Cardiac fibroblast (primary cell): Measurements from ENCODE around the gene KCNQ5.
A peak's percentile ranks its signal among the peaks of the same experiment; 100 is the strongest.

Experiments used
- DNase-seq, 2 donors: peaks; one replicate each; pipeline versions ENCODE4 v3.0.0 to v3.0.0-alpha.2; 2010; ENCODE audit warnings: low read depth in 2 of 2
- H3K4me3 ChIP-seq, 2 donors: replicated peaks in 1 of 2; 1 replicate in 1 of 2; 2 replicates in 1 of 2; pipeline ENCODE4 v1.5.1; 2011; ENCODE audit warnings: low read depth in 2 of 2, low read length in 2 of 2, mild to moderate bottlenecking in 2 of 2, moderate library complexity in 1 of 2
- TF ChIP-seq, protein P1 (sequence below): IDR thresholded peaks from one replicate; pipeline ENCODE4 v1.5.1; 2011; ENCODE audit warnings: low read depth, mild to moderate bottlenecking, low read length, inconsistent platforms

KCNQ5 gene

DNA sequence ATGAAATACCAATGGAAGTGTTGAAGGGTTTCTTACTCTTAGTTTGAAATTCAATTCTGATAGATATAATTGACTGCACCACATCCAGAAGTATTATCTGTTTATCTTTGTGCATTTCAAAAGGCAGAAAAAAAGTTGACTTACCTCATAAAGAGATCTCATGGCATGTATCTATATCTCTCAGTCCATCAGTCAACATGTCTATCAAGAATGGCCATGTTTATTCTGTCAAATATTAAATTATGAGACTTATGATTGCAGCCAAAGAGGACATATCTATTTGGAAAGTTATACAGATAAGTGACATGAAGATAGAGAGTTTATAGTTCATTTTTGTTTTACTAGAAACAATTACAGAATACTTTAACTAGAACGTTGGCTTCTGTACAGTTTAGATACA is 325.7 kb downstream of the KCNQ5 start:
- no peak for DNase-seq
- TF ChIP-seq, protein P1, sequence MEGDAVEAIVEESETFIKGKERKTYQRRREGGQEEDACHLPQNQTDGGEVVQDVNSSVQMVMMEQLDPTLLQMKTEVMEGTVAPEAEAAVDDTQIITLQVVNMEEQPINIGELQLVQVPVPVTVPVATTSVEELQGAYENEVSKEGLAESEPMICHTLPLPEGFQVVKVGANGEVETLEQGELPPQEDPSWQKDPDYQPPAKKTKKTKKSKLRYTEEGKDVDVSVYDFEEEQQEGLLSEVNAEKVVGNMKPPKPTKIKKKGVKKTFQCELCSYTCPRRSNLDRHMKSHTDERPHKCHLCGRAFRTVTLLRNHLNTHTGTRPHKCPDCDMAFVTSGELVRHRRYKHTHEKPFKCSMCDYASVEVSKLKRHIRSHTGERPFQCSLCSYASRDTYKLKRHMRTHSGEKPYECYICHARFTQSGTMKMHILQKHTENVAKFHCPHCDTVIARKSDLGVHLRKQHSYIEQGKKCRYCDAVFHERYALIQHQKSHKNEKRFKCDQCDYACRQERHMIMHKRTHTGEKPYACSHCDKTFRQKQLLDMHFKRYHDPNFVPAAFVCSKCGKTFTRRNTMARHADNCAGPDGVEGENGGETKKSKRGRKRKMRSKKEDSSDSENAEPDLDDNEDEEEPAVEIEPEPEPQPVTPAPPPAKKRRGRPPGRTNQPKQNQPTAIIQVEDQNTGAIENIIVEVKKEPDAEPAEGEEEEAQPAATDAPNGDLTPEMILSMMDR, result no peak
- H3K4me3 ChIP-seq, result no peak overlapping the region

- no peak overlapping the region for H3K4me3 ChIP-seq
- TF ChIP-seq, protein P1, result no peak
- peak in 1 of 2 donors; percentile 19 for DNase-seq
Observed at GRCh38 chr6:72948153-72948552, 326.3 kb downstream of the KCNQ5 start.

DNA sequence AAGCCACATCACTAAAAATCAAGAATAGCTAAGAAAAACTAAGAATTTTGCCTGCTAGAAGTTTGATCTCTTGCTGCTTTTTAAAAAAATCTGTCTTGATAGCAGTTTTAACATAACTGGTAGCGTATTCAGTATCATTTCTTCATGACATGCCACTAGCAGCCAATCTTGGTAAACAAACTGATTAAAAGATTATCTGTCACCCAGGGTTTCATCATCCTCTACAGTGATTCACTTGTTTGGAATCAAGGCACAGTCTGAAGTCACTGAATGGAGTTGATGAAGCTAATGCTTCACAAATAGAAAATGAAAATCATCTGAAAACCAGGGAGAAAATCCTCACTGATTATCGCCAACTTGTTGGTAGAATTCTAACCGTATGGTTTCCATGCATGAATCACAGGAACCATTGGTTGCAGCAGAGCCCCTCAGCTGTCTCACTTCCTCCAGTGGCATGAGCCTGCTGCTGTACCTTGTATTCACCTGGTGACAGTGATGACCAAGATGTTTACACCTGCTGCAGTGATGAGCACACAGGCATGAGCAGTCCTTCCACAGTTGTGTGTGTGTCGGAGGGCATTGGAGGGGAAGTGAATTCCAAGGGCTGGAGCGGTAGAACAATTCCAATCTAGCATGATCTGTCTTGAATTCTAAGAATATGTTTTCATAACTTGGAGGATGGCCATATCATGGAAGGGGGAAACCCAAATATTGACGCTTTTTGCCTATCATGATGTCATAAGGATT is 328.4 kb downstream of the KCNQ5 start:
- H3K4me3 ChIP-seq, result no peak overlapping the region
- TF ChIP-seq, protein P1, result no peak
- peak; percentile 72 to 88 for DNase-seq

GRCh38 chr6:72952808-72953630 is 331.2 kb downstream of the KCNQ5 start:
- TF ChIP-seq, protein P1, result no peak
- H3K4me3 ChIP-seq, result no peak overlapping the region
- peak; percentile 37 to 61 for DNase-seq

DNA sequence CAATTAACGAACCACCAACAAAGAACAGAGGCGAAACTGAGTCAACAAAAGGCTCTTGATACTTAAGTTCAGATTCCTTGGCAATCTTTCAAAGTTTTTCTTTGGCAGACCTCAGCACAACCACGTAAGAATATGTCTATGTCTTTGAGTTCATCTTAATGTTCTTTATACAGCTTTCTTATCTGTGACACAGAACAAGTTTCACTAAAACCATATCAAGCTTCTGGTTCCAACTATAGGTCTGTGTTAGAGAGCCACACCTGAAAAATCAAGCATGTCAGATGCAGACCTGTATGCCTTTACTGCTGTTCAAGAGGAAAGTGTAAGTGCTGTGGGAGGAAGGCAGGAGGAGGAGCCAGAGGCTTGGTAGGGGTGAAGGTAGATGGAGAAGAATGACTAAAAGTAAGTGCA is 332.1 kb downstream of the KCNQ5 start:
- DNase-seq, result peak; percentile 67 to 72
- TF ChIP-seq, protein P1, result no peak
- H3K4me3 ChIP-seq, result no peak overlapping the region

DNA sequence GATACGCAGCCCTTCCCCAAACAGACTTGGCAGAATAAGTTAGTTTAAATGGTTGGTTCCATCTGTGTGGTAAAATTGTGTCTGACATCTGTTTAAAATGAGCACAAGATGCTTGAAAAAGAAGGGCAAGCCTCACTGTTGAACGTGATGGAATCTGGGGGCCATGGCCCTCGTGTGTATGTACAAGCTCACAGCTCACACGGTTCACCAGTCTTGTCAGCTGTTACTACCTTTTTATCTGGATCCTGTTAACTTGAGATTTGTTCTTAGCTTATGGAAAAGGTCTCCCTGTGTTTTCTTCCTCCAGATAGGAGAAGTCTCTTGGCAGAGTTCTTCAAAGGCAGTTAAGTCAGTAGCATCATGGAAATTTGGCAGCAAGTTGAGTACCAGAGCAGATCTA is 332.9 kb downstream of the KCNQ5 start:
- TF ChIP-seq, protein P1, result no peak
- peak in 1 of 2 donors; percentile 65 for DNase-seq
- no peak overlapping the region for H3K4me3 ChIP-seq
